A549 (cell line): Measurements from ENCODE around the gene FNDC1.

Experiments
- CHD2 ChIP-seq: fragments of 150-350 bp; IDR thresholded peaks from 2 replicates; pipeline ENCODE4 v1.6.1; 2014; ENCODE audit warnings: low read length; ENCODE audit not compliant: partially characterized antibody
- EP300 ChIP-seq, 2 experiments: fragments of >200 bp; sonication (Bioruptor Twin); formaldehyde crosslinking; IDR thresholded peaks; 2 replicates in 1 of 2; 3 replicates in 1 of 2; pipeline ENCODE4 v1.6.1; 2016 to 2017
- FOSL2 ChIP-seq, 2 experiments: fragments of 450-650 bp in 1 of 2; fragments of >200 bp in 1 of 2; sonication (Bioruptor Twin) in 1 of 2; formaldehyde crosslinking; IDR thresholded peaks; 2 replicates each; pipeline versions ENCODE4 v1.5.0 to v1.6.1; 2016 to 2020; ENCODE audit warnings: mild to moderate bottlenecking in 1 of 2, moderate library complexity in 1 of 2
- JUNB ChIP-seq: fragments of >200 bp; sonication (Bioruptor Twin); formaldehyde crosslinking; IDR thresholded peaks from 2 replicates; pipeline ENCODE4 v1.6.1; 2016
- NR3C1 ChIP-seq: fragments of >200 bp; sonication (Bioruptor Twin); formaldehyde crosslinking; IDR thresholded peaks from 3 replicates; pipeline ENCODE4 v1.6.1; 2017
- POLR2A ChIP-seq: IDR thresholded peaks from 2 replicates; pipeline ENCODE4 v1.6.1; 2012; ENCODE audit warnings: mild to moderate bottlenecking, low read length
- SMC3 ChIP-seq: fragments of >200 bp; sonication (Bioruptor Twin); formaldehyde crosslinking; IDR thresholded peaks from 3 replicates; pipeline ENCODE4 v1.6.1; 2018; ENCODE audit warnings: inconsistent platforms
- SREBF2 ChIP-seq: fragments of 450-650 bp; IDR thresholded peaks from 2 replicates; pipeline ENCODE4 v1.6.1; 2014; ENCODE audit warnings: mild to moderate bottlenecking, moderate library complexity
- TF ChIP-seq, protein P1 (sequence below): IDR thresholded peaks from 2 replicates; pipeline ENCODE4 v1.6.1; 2012
- TF ChIP-seq, protein P2 (sequence below): IDR thresholded peaks from 2 replicates; pipeline ENCODE4 v1.6.1; 2012
- TF ChIP-seq, protein P3 (sequence below): fragments of >200 bp; sonication (Bioruptor Twin); formaldehyde crosslinking; IDR thresholded peaks from 3 replicates; pipeline ENCODE4 v1.5.1; 2016
- TF ChIP-seq, protein P4 (sequence below): fragments of >200 bp; sonication (Bioruptor Twin); formaldehyde crosslinking; IDR thresholded peaks from 3 replicates; pipeline ENCODE4 v1.6.1; 2016
- TF ChIP-seq, protein P5 (sequence below): fragments of 200-600 bp; sonication (generic); IDR thresholded peaks from 2 replicates; pipeline ENCODE4 v1.6.1; 2016; ENCODE audit warnings: antibody characterized with exemption, mild to moderate bottlenecking, moderate library complexity

DNA sequence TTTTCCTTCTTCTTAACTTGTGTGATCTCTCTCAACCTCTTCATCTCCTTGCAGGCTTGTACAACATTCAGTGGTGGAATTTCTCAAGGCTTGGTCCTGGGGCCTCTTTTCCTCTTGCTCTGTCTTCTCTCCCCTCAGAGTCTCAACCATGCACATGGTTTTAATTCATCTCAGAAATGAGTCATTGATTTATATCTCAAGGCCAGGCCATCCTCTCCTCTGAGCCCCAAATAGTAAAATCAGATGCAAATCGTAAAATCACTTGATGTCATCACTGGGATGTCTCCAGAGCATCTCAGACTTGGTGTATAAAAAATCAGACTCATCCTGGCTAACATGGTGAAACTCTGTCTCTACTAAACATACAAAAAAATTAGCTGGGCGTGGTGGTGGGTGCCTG, 85.0 kb downstream of the FNDC1 start:
- TF ChIP-seq, protein P1, sequence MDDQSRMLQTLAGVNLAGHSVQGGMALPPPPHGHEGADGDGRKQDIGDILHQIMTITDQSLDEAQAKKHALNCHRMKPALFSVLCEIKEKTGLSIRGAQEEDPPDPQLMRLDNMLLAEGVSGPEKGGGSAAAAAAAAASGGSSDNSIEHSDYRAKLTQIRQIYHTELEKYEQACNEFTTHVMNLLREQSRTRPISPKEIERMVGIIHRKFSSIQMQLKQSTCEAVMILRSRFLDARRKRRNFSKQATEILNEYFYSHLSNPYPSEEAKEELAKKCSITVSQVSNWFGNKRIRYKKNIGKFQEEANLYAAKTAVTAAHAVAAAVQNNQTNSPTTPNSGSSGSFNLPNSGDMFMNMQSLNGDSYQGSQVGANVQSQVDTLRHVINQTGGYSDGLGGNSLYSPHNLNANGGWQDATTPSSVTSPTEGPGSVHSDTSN = no peak
- TF ChIP-seq FOSL2 (IDR thresholded peaks at IDR 0.05) (no peak), FOSL2 (CRISPR knock-in tag; IDR thresholded peaks at IDR 0.05) (no peak), SMC3 (no peak), POLR2A (no peak), JUNB (no peak), CHD2 (no peak), NR3C1 (no peak), EP300 (IDR thresholded peaks at IDR 0.05) (no peak), SREBF2 (no peak)
- TF ChIP-seq, protein P2, sequence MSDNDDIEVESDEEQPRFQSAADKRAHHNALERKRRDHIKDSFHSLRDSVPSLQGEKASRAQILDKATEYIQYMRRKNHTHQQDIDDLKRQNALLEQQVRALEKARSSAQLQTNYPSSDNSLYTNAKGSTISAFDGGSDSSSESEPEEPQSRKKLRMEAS = no peak
- TF ChIP-seq, protein P3, sequence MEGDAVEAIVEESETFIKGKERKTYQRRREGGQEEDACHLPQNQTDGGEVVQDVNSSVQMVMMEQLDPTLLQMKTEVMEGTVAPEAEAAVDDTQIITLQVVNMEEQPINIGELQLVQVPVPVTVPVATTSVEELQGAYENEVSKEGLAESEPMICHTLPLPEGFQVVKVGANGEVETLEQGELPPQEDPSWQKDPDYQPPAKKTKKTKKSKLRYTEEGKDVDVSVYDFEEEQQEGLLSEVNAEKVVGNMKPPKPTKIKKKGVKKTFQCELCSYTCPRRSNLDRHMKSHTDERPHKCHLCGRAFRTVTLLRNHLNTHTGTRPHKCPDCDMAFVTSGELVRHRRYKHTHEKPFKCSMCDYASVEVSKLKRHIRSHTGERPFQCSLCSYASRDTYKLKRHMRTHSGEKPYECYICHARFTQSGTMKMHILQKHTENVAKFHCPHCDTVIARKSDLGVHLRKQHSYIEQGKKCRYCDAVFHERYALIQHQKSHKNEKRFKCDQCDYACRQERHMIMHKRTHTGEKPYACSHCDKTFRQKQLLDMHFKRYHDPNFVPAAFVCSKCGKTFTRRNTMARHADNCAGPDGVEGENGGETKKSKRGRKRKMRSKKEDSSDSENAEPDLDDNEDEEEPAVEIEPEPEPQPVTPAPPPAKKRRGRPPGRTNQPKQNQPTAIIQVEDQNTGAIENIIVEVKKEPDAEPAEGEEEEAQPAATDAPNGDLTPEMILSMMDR = no peak
- TF ChIP-seq, protein P4, sequence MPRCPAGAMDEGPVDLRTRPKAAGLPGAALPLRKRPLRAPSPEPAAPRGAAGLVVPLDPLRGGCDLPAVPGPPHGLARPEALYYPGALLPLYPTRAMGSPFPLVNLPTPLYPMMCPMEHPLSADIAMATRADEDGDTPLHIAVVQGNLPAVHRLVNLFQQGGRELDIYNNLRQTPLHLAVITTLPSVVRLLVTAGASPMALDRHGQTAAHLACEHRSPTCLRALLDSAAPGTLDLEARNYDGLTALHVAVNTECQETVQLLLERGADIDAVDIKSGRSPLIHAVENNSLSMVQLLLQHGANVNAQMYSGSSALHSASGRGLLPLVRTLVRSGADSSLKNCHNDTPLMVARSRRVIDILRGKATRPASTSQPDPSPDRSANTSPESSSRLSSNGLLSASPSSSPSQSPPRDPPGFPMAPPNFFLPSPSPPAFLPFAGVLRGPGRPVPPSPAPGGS = no peak
- TF ChIP-seq, protein P5, sequence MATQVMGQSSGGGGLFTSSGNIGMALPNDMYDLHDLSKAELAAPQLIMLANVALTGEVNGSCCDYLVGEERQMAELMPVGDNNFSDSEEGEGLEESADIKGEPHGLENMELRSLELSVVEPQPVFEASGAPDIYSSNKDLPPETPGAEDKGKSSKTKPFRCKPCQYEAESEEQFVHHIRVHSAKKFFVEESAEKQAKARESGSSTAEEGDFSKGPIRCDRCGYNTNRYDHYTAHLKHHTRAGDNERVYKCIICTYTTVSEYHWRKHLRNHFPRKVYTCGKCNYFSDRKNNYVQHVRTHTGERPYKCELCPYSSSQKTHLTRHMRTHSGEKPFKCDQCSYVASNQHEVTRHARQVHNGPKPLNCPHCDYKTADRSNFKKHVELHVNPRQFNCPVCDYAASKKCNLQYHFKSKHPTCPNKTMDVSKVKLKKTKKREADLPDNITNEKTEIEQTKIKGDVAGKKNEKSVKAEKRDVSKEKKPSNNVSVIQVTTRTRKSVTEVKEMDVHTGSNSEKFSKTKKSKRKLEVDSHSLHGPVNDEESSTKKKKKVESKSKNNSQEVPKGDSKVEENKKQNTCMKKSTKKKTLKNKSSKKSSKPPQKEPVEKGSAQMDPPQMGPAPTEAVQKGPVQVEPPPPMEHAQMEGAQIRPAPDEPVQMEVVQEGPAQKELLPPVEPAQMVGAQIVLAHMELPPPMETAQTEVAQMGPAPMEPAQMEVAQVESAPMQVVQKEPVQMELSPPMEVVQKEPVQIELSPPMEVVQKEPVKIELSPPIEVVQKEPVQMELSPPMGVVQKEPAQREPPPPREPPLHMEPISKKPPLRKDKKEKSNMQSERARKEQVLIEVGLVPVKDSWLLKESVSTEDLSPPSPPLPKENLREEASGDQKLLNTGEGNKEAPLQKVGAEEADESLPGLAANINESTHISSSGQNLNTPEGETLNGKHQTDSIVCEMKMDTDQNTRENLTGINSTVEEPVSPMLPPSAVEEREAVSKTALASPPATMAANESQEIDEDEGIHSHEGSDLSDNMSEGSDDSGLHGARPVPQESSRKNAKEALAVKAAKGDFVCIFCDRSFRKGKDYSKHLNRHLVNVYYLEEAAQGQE = no peak
